ENCODE results near the gene NCKAP5L. TPM values are rescaled to one million over a fixed set of nuclear protein-coding genes. Genes with fewer than 3 reads are reported as not detected.

NCKAP5L gene
- total RNA-seq, 2 experiments from 2014 or later = 9.2 to 9.8 TPM

DNA sequence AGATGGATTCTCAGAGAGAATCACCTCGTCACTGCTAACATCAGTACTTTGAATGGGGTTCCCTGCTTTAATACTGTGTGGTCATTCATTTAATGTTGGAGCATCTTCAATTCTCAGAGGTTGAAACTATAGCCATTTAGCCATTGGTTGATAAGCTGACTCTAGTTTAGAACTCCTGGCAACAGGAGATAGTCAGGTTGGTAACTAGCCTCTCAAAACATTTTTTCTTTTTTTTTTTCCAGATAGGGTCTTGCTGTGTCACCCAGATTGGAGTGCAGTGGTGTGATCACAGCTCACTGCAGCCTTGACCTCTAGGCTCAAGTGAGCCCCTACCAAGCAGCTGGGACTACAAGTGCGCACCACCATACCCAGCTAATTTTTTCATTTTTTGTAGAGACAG lies 3.5 kb upstream of the NCKAP5L start:
- CTCF ChIA-PET = interaction anchor here (0.8 to 1.0 kb wide), 2 partner anchors 54 to 73 kb away, joined by 3 read pairs; no protein-coding TSS in a partner anchor
- Mint-ChIP-seq H3K36me3 (ENCODE audit: low read depth) (peaks cover 4% of the 10 kb centered on the region), H3K4me1 (ENCODE audit: low read depth) (peaks cover 27% of the 10 kb centered on the region), H3K4me3 (peak overlapping the region; percentile 11), H3K9me3 (no peaks in the 10 kb centered on the region), H3K27ac (no peak overlapping the region), H3K27me3 (no peaks in the 10 kb centered on the region)
- DNase-seq (no peak), ATAC-seq (ENCODE audit: poor library complexity) (no peak)
- H3K27me3 ChIP-seq (ENCODE audit: control insufficient read depth in 1 of 2, insufficient read depth in 2 of 2, low read length in 2 of 2) = no peaks in the 10 kb centered on the region
- no peak overlapping the region for H3K4me3 ChIP-seq (ENCODE audit: low read length)
- peaks cover 20% of the 10 kb centered on the region for H3K4me1 ChIP-seq (ENCODE audit: insufficient read depth, low read length)
- POLR2A ChIA-PET = no interaction called here
- no peaks in the 10 kb centered on the region for H3K36me3 ChIP-seq (ENCODE audit: insufficient read depth, low read length)
- intact Hi-C loops (cut with DNase I, micrococcal nuclease) = no loop called here
- no peak overlapping the region for H3K27ac ChIP-seq (ENCODE audit: low read depth in 1 of 2, low read length in 2 of 2)
- H3K9me3 ChIP-seq (ENCODE audit: control insufficient read depth in 1 of 2, insufficient read depth in 1 of 2, low read length in 2 of 2) = no peaks in the 10 kb centered on the region
- TF ChIP-seq, protein P1, sequence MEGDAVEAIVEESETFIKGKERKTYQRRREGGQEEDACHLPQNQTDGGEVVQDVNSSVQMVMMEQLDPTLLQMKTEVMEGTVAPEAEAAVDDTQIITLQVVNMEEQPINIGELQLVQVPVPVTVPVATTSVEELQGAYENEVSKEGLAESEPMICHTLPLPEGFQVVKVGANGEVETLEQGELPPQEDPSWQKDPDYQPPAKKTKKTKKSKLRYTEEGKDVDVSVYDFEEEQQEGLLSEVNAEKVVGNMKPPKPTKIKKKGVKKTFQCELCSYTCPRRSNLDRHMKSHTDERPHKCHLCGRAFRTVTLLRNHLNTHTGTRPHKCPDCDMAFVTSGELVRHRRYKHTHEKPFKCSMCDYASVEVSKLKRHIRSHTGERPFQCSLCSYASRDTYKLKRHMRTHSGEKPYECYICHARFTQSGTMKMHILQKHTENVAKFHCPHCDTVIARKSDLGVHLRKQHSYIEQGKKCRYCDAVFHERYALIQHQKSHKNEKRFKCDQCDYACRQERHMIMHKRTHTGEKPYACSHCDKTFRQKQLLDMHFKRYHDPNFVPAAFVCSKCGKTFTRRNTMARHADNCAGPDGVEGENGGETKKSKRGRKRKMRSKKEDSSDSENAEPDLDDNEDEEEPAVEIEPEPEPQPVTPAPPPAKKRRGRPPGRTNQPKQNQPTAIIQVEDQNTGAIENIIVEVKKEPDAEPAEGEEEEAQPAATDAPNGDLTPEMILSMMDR (IDR thresholded peaks at IDR 0.05) = no peak

DNA sequence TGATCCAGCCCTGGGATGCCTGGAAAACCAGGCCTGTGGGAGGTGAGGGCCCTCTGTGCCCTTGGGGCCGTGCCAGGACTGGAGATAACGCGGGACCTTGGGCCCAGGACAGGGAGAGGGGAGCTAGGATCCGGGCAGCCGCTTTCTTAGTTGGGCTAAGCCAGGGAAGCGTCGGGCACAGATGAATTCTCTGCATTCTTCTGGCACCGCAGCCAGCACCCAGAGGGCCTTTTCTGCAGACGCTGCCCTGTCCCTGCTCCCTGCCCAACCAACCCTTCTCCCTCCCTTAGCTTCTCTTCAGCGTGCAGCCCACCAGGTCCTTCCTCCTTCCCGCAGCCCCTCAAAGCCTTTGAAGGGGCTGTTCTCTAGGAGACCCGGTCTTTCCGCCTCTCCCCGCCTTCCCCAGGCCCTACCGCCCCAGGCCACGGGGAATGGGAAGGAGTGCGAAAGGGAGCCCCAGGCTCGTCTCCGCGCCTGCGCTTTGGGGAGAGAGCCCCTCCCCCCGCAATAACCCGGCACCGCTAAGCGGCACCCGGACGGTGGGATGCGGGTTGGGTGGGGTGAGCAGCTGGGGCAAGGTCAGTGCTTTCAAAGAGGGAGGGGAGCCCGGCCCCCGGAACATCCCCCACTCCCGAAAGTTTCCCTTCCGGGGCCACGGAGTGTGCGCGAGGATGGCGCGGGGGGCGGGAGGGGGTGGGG lies 663 bp downstream of the NCKAP5L start:
- H3K4me1 Mint-ChIP-seq (ENCODE audit: low read depth) = peaks cover 47% of the 10 kb centered on the region
- no peaks in the 10 kb centered on the region for H3K9me3 ChIP-seq (ENCODE audit: control insufficient read depth in 1 of 2, insufficient read depth in 1 of 2, low read length in 2 of 2)
- TF ChIP-seq, protein P1 (IDR thresholded peaks at IDR 0.05) = no peak
- peaks cover 31% of the 10 kb centered on the region for H3K4me1 ChIP-seq (ENCODE audit: insufficient read depth, low read length)
- no peaks in the 10 kb centered on the region for H3K27me3 ChIP-seq (ENCODE audit: control insufficient read depth in 1 of 2, insufficient read depth in 2 of 2, low read length in 2 of 2)
- peak overlapping the region; percentile 90 for H3K4me3 Mint-ChIP-seq
- peak; percentile 4 for ATAC-seq (ENCODE audit: poor library complexity)
- peak overlapping the region in 1 of 2 donors; percentile 63 for H3K27ac ChIP-seq (ENCODE audit: low read depth in 1 of 2, low read length in 2 of 2)
- no peaks in the 10 kb centered on the region for H3K36me3 ChIP-seq (ENCODE audit: insufficient read depth, low read length)
- peak overlapping the region; percentile 64 for H3K4me3 ChIP-seq (ENCODE audit: low read length)
- CTCF ChIA-PET = interaction anchor here (0.5 to 3.6 kb wide), 5 partner anchors 8 to 87 kb away, joined by 4 to 18 read pairs (median 4); partner anchors contain the start of genes BCDIN3D and TMBIM6
- H3K9me3 Mint-ChIP-seq = no peaks in the 10 kb centered on the region
- DNase-seq = peak in 12 of 14 experiments; percentile 23 to 71 (median 34)
- POLR2A ChIA-PET = interaction anchor here (0.8 to 4.2 kb wide), 10 partner anchors 12 to 505 kb away, joined by 3 to 44 read pairs (median 4); partner anchors contain the start of genes BCDIN3D, COX14, TMBIM6 and TROAP
- H3K36me3 Mint-ChIP-seq (ENCODE audit: low read depth) = peaks cover 4% of the 10 kb centered on the region
- no peaks in the 10 kb centered on the region for H3K27me3 Mint-ChIP-seq
- intact Hi-C loops (cut with DNase I, micrococcal nuclease) = loop anchor here (1.0 to 5.0 kb wide), 5 partner anchors 15 to 205 kb away; partner anchors contain the start of genes TMBIM6 (in 2 of the 2), BCDIN3D (in 1 of the 2) and PRPF40B (in 1 of the 2)
- H3K27ac Mint-ChIP-seq = peak overlapping the region; percentile 65

DNA sequence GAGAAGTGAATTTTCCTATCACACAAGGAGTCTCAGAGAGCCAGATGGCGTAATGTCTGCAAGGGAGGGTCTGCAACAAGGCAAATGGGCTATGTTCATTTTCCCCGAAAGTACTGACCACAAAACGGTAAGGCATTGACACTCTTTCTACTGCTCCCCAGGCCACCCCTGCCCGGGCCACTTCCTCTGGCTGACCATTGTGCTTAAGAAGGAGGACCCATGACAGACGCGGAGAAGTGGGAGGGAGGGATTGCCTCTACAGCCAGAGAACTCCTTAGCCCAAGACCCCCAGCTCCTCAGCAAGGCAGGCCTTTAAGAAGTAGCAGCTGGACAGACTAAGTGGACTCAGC lies 1.2 kb downstream of the NCKAP5L start:
- ATAC-seq (ENCODE audit: poor library complexity) (no peak), DNase-seq (no peak)
- Histone ChIP-seq H3K27ac (ENCODE audit: low read depth in 1 of 2, low read length in 2 of 2) (peak overlapping the region in 1 of 2 donors; percentile 63), H3K4me1 (ENCODE audit: insufficient read depth, low read length) (peaks cover 33% of the 10 kb centered on the region), H3K4me3 (ENCODE audit: low read length) (peak overlapping the region; percentile 64), H3K36me3 (ENCODE audit: insufficient read depth, low read length) (peaks cover 3% of the 10 kb centered on the region), H3K27me3 (ENCODE audit: control insufficient read depth in 1 of 2, insufficient read depth in 2 of 2, low read length in 2 of 2) (no peaks in the 10 kb centered on the region), H3K9me3 (ENCODE audit: control insufficient read depth in 1 of 2, insufficient read depth in 1 of 2, low read length in 2 of 2) (no peaks in the 10 kb centered on the region)
- H3K9me3 Mint-ChIP-seq = no peaks in the 10 kb centered on the region
- intact Hi-C loops (cut with DNase I, micrococcal nuclease) = loop anchor here in 1 of 2 experiments (1.0 to 5.0 kb wide), 3 partner anchors 15 to 205 kb away; partner anchors contain the start of genes PRPF40B and TMBIM6
- H3K27me3 Mint-ChIP-seq = no peaks in the 10 kb centered on the region
- peak overlapping the region; percentile 90 for H3K4me3 Mint-ChIP-seq
- peak overlapping the region; percentile 65 for H3K27ac Mint-ChIP-seq
- peaks cover 4% of the 10 kb centered on the region for H3K36me3 Mint-ChIP-seq (ENCODE audit: low read depth)
- TF ChIP-seq, protein P1 (IDR thresholded peaks at IDR 0.05) = no peak
- ChIA-PET CTCF (interaction anchor here (0.5 to 3.6 kb wide), 3 partner anchors 8 to 86 kb away, joined by 4 to 18 read pairs (median 4); partner anchors contain the start of genes BCDIN3D and TMBIM6), POLR2A (interaction anchor here (1.0 to 4.2 kb wide), 5 partner anchors 12 to 285 kb away, joined by 3 to 44 read pairs (median 13); partner anchors contain the start of genes BCDIN3D, COX14 and TMBIM6)
- H3K4me1 Mint-ChIP-seq (ENCODE audit: low read depth) = peaks cover 51% of the 10 kb centered on the region
